ENCODE results near the gene TMEM222.

The TMEM222 gene

DNA sequence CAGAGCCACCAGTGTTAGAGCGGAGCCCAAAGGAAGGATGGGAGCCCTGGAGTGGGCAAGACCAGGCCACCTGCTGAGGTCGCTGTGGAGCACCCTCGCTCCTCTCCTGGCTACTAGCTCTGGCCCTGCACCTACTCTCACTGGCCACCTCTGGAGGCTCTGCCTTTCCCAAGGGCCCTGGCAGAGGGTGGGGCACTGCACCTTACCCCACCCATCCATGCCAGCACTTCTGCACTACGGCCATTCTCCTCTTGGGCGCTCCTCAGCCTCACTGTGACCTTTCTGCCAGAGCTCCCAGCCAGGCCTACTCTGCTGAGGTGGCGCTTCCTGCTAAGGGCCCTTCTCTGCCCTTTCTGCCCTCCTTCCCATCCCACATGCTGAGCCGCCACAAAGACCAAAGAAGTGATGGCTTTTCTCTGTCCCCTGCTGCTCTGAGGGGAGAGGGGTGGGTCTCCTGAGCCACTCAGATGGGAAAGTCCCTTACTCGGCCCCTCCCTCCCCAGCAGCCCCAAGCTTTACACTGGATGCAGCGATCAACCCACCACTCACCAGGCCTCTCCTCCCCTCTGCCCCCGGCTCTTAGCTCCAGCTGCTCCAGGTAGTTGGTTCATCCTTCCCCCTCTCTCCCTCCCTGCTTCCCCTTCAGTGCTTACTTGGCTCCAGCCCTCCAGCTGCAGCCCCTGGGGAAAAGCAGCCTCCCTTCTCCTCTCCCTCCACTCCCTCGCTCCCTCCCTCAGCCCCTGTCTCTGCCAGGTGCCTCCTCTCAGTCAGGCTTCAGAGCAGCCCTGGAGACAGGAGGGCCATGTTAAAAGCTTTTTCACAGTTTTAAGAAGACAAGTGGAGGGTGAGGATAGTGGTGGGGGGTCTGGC lies 14.8 kb upstream of the TMEM222 start:
- DNase-seq (ENCODE audit: low read depth in 2 of 2), result no peak

DNA sequence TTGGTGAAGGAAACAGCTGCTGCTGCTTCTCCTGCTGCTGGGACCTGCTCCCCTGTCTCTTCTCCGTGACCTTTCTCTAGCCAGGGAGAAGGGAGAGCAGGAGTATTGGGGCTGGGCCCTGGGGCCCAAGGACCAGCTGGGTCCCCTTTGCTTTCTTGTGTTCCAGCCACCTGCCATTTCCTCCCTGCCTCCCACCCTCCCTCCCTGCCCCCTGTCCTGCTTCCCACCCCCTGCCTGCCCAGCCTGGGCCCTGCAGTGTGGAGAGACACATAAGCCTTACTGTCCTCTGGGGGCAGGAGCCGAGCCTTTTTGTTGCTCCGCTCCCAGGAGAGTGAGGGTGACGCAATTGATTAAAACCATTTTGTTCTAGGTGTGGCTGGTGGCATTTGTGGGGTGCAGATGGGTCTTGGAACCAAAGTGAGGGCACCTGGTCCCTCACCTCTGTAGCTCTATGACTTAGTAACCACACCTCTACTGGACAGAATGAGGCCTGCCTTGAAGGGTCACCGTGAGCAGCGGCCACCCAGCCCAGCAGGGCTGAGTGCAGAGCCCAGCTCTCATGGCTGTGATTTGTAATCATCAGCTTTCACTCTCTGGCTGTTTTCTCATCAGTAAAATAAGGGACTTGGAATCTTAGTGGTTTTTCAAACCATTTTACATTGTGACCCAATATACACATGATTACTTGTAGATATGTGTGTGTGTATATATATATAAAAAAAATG lies 13.9 kb upstream of the TMEM222 start:
- DNase-seq (ENCODE audit: low read depth in 2 of 2), result no peak

DNA sequence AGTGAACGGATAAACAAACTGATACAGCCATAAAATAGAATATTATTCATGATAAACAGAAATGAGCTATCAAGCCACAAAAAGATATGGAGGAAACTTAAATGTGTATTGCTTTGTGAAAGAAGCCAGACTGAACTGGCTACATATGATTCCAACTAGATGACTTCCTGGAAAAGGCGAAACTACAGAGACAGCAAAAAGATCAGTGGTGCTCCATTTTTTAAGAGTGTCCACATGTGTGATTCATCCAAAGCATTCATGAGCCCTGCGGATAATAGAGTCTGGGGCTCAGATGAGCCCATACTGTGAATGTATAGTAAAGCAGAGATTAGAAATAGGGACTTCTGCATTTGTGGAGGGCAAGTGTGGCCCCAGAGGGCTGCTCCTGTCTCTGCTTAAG lies 7.8 kb upstream of the TMEM222 start:
- DNase-seq (ENCODE audit: low read depth in 2 of 2), result no peak

DNA sequence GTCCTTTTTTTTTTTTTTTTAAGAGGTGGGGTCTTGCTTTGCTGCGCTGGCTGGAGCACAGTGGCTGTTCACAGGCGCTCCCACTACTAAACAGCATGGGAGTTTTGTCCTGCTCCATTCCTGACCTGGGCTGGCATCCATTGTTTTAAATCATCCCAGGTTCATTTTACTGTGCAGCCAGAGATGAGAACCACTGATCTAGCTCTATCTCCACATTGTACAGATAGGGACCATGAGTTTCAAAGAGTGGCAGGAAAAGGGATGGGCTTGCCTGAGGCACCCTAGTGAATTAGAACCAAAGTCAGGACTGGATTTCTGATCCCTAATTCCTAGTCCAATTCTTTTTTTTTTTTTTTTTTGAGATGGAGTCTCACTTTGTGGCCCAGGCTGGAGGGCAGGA lies 7.2 kb upstream of the TMEM222 start:
- DNase-seq (ENCODE audit: low read depth in 2 of 2), result no peak

DNA sequence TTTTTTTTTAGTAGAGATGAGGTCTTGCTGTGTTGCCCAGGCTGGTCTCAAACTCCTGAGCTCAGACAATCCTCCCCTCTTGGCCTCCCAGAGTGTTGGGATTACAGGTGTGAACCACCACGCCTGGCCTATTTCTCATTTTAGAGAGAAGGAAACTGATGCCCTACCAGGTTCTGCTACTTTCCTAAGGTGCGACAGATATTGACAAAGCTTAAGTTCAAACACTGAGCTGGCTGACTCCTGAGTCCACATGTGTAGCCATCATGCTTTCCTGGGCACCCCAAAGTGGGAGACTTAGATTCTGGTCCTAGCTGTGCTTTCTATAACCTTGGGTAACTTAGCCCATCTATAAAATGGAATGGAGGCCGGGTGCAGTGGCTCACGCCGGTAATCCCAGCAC lies 5.1 kb upstream of the TMEM222 start:
- no peak for DNase-seq (ENCODE audit: low read depth in 2 of 2)

DNA sequence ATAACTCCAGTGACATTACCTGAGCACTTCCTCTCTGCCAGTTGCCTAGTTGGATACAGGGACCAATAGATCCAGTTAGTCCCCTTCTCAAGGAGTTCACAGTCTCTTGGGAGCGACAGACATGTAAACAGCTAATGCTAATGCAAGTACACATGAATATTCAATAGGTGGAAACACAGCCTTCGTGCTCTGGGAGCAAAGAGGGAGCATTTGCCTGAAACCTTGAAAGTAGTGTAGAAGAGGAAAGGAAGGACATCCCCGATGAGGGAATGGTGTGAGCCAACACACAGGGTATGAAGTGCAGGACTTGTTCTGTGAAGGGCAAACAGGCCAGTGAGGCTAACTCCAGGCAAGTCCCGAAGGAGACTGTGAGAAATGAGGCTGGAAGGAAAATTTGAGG lies 3.8 kb upstream of the TMEM222 start:
- no peak for DNase-seq (ENCODE audit: low read depth in 2 of 2)

DNA sequence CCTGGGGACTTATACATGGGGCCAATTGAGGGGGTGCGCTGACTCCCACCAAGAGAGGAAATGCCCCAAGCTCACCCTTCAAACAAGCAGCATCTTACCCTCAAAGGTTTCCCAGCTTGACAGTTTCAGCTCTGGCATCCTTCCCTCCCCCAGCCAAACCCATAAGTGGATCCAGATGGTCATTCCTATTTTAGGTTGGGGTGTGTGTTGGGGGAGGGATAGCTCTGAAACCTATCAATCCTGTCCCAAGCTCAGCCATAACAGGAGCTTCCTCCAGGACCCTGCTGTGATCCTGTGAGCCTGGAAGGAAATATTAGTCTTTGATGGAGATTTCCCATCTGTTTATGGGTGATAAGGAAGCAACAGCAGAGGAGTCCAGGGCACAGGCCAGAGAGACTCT lies 3.4 kb upstream of the TMEM222 start:
- no peak for DNase-seq (ENCODE audit: low read depth in 2 of 2)

DNA sequence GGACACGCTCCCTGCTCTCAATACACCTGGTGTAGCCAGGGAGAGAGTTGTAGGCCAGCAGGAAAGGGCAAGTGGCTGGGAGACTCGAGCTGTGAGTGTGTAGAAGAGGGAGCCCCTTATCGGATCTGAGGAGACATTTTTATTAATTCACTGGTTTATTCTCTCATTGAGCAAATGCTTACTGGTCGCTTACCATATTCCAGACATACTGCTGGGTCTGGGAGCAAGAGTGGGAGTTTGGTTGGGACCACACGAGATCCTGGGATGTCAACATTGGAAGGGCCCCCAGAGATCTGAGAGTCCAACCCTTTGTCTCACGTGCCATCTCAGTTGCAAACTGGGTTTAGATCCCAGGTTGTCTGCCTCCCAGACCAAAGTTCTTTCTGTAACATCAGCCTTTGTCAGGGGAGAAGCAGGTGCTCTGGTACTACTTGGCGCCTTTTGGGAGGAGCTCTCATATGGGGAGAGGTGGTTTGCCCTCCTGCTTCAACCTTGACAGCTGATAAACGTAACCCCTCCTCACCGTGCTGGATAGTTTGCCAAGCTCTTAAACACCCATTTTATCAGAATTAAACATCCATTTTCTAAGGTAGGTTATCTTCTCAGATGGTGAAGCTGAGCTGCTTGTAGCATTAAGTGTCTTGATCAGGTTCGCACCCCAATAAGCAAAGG lies 742 bp downstream of the TMEM222 start:
- no peak for DNase-seq (ENCODE audit: low read depth in 2 of 2)

DNA sequence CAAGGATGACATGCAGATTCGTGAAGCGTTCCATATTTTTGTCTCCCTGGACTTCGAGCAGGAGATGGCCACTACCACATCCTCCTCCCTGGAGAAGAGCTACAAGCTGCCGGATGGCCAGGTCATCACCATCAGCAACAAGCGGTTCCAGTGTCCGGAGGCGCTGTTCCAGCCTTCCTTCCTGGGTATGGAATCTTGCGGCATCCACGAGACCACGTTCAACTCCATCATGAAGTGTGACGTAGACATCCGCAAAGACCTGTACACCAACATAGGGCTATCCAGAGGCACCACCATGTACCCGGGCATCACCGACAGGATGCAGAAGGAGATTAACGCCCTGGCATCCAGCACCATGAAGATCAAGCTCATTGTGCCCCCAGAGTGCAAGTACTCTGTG lies 3.3 kb downstream of the TMEM222 start:
- no peak for DNase-seq (ENCODE audit: low read depth in 2 of 2)

DNA sequence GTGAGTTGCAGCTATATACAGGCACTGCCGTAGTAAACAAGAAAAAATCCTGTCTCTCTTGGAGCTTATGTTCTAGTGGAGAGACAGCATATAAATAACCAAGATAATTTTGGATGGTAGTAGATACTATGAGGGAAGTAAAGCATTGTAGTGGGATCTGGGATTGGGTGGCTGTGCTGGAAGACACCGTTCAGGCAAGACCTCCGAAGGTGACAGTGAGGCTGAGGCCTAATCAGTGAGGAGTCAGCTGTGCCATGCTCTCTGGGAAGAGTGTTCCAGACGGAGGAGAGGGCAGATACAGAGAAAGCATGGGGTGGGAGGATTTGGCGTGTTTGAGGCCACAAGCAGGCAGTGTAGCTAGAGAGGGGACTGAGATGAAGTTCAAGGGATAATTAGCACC lies 6.0 kb downstream of the TMEM222 start:
- no peak for DNase-seq (ENCODE audit: low read depth in 2 of 2)

DNA sequence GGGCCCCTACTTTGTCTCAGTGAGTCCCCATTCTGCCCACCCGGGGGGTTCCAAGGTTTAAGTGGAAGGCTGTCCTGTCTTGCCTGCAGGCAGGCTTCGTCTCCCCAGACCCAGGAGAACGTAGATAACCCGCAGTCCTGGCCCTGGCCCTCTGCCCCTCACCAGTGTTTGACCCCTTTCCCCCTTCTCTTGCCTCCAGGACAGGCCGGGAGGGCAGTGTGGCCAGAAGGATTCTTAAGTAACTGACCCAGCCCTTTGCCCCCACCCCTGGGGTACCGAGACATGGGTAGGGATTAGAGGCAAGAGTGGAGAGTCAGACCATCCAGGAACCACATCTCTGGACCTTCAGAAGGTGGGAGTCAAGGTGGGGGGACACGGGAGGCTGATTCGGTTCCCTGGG lies 8.8 kb downstream of the TMEM222 start:
- no peak for DNase-seq (ENCODE audit: low read depth in 2 of 2)

DNA sequence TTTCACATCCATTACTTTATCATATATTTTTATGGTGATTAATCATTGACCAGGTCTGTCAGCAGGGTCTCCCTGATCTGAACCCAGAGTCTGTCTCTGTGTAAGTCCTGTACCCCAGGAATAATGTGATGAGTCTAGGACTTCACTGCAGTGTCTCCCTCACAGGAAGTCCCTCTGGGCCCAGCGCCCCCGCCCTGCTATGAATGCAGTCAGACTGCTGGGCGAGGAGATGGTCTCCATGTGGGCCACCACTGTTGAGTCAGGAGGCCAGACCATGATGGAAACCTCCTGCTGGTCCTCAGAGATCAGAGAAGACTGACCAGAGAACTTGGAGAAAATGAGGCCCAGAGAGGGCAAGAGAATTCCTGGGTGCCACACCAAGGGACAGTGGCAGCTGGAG lies 9.5 kb downstream of the TMEM222 start:
- DNase-seq (ENCODE audit: low read depth in 2 of 2), result no peak

DNA sequence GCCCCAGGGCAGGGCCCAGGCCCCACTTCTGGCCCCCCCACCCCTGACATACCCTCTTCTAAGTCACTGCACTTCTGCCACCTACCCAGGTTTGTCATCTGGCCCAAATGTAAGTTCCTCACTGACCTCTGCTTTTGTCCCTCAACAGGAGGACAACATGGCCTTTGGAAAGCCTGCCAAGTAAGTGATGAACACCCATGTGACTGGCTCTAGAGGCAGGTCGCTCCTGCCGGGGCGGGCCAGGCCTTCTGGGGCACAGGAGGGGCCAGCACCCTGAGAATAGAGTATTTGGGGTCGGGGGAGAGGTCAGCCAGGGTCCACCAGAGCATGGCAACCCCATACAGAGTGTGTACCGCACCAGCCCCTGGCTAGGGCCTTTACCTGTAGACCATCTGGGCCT lies 10.0 kb downstream of the TMEM222 start:
- no peak for DNase-seq (ENCODE audit: low read depth in 2 of 2)

DNA sequence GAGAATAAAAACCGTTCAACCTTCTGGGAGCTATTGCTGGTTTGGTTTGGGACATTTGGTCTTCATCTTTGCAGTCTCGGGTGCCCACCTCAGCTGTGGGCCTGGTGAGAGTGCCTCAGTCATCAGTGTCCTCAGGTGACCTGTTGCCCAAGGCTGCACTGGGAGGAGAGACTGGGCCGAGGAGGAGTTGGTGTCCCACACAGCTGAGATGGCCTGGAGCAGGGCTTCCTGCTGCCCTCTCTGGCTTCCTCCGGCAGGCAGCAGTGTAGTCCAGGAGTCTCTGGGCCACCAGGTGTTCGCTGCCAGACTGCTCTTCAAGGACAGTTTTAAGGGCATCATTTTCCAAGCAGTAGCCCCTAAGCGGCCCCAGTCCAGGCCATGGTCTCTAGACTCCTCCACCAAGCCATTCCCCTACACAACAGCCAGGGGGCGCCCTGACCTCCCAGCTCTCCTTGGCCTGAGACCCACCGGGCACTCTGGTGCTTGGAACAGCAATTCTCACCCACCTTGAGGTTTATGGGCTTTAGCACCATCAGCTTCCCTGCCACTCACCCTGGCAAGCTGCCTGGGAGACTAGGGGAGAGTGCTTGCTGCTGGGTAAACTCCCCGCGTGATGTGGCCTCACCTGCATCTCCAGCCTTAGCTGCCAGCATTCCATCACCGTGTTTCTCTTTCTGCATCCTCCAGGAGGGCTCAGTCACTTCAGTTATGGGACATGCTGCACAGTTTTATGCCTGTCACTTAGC lies 10.7 kb downstream of the TMEM222 start:
- DNase-seq (ENCODE audit: low read depth in 2 of 2), result peak in 1 of 2 donors; percentile 43

DNA sequence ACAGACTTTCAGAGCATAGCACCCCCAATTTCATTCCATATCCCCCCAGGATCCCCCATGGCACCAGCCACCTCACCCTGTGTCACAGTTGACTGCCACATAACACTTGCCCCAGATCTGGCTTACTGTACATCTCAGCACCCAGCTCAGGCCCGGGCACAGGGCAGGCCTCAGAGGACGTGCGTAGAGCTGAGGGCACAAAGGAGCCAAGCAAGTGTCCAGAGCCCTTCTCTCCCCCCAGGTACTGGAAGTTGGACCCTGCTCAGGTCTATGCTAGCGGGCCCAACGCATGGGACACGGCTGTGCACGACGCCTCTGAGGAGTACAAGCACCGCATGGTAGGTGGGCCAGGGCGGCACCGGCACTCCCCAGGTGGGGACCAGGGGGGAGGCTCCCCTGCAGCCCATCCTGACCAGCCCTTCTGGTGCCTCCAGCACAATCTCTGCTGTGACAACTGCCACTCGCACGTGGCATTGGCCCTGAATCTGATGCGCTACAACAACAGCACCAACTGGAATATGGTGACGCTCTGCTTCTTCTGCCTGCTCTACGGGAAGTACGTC lies 11.8 kb downstream of the TMEM222 start:
- DNase-seq (ENCODE audit: low read depth in 2 of 2), result no peak

DNA sequence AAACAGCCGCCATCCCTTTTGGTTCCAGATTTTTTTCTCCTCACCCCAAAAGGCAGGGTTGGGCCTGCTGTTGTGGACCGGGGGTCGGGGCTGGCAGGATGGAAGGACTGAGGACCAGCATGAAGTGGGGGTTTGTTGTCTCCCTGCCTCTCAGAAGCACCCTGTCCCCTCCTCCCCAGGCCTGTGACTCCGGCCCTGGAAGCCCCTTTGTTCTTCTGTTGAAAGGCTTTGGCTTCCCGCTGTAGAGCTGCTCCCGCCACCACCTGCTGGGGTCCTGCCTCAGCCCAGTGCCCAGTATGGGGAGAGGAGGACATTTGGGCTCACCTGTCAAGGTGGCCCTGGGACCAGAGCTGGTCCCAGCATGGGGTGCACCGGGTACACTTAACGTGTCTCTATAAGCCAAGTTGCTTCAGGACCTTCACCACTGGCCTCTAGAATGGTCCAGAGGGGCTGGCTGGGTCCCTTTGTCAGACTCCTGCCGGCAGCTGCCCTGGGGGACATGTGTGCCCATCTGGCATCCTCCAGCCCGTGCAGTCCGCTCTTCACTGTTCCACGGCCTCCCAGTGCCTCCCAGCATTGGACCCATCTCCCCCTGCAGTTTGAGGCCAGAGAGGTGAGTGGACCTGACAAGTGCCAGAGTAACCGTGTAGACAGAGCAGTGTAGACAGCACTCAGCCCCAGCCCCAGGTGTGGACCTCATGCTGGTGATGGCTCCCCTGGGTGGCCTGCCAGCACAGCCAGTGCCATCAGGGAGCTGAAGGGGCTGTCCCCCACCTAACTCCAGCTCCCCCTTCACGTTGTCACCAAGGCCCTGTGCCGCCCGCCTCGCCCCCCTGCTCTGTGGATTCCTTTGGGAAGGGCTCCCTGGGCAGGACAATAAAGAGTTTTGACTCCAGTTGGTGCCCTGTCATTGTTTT lies 13.8 kb downstream of the TMEM222 start:
- DNase-seq (ENCODE audit: low read depth in 2 of 2), result no peak

DNA sequence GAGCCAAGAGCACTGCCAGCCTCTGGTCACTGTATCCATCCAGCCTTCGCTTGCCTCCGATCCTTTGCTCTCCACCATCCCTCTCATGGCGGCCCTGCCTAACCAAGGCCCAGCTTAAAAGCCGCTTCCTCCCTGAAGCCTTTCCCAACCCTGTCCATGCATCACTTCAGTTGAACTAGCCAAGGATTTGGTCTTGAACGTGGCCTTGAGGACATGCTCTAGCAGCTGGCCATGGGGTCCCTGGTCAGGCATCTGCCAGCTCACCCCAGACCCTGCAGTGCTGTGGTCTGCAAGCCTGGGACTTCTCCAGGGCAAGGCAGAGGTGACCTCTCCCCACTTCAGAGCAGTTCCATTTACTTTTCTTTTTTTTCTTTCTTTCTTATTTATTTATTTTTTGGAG lies 14.8 kb downstream of the TMEM222 start:
- no peak for DNase-seq (ENCODE audit: low read depth in 2 of 2)

DNA sequence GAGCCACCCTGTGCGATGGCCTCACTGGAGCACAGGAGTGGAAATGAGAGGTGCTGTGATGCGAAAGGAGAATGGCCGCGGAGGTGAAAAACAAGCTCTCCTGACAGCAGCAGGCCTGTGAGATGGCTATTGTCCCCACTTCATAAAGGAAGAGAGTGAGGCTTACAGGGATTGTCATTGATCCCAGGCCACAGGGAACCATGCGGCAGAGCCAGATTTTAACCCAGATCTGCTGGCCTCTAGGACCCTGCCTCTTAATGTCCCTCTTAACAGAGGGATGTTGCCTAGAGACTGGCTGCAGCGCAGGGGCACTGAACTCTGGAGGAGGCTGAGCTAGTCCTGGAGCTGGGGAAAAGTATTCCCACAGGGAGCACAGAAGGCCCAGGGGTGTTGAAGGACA lies 16.8 kb downstream of the TMEM222 start:
- no peak for DNase-seq (ENCODE audit: low read depth in 2 of 2)

DNA sequence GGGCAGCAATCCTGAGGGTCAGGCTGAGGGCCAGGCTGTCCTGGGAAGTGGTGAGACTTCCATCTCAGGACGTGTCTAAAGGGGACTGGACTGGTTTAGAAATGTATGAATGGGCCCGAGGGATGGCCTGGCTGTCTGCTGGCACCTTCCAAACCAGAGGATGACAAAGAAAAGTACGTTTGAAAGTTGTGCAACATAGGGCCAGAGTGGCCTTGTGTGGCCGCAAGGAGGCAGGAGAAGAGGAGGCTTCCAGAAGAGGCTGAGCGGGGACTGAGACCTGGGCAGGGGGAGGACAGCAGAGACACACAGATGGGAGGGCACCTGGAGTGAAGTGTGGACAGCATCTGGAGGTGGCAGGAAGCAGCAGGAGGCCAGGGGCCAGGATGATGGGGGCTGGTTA lies 17.2 kb downstream of the TMEM222 start:
- no peak for DNase-seq (ENCODE audit: low read depth in 2 of 2)

DNA sequence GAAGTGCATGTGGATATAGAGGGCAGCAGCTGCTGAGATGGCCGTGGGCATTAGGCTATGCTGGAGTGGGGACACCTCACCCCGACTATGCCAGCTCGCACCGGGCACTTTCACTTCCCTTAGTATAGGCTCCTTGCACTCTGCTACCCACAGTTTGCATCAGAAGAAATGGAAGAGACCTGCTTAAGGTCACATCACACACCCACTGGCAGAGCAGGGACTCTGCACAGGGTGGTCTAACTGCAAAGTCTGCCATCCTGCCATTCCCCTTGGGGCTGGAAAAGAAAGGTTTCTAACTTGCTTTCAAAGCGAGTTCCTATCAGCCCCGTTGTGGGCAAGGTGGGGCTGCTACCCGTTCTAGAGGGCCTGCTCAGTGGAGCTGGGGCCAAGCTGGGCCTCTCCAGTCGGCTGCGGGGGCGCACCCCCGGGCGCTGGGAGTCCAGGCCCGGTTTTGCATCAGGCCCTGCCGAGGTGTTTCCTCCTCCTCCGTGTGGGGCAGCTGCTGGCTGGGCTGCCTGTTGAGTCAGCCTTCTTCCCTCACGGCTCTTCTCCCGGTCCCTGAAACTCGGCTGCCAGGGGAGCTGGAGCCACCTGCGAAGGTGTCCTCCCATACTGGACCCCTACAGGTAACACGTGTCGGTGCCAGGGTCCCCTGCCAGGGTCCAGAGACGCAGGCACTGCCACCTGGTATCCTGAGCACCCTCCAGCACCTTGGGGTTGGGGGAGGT lies 19.7 kb downstream of the TMEM222 start, which contains the start of gene SYTL1:
Gene SYTL1, plus strand, starts transcription at position 498 of the 728 bp plus-strand sequence. CDS start 3,313 bp downstream, outside the sequence.
- peak; percentile 37 to 48 for DNase-seq (ENCODE audit: low read depth in 2 of 2)
